IMR-90 (cell line): ENCODE results near the gene RPL31. TPM values are rescaled to one million over a fixed set of nuclear protein-coding genes. Genes with fewer than 3 reads are reported as not detected.

Experiments
- ATAC-seq: fragments of 200-7000 bp; cut with Tn5 transposase; 2 replicates; pipeline ENCODE4 v1.9.1; 2020; ENCODE audit warnings: low read depth, mild to moderate bottlenecking, moderate library complexity
- BruUV-seq: library from RNA; stranded (reverse); fragments of 400-500 nt; replicated peaks from 2 replicates; lab custom pipeline; 2021; lab: Mats Ljungman, UMichigan
- CTCF ChIA-PET: fragments of 300-600 bp; formaldehyde crosslinking; extraction: SDS; loops from one replicate; lab custom pipeline; 2021; ENCODE audit warnings: antibody characterized with exemption; lab: Yijun Ruan, JAX
- POLR2A ChIA-PET: fragments of 300-600 bp; sonication (Branson Sonifier 250); formaldehyde crosslinking; loops from one replicate; lab custom pipeline; 2022; ENCODE audit warnings: antibody characterized with exemption; ENCODE audit not compliant: unreplicated experiment; lab: Charles Lee
- DNase-seq: peaks from one replicate; pipeline ENCODE4 v3.0.0; 2013
- H2AFZ ChIP-seq: replicated peaks from 2 replicates; pipeline ENCODE3; 2013; ENCODE audit warnings: low read length, mild to moderate bottlenecking; ENCODE audit not compliant: poor library complexity
- H2AK5ac ChIP-seq: 2 replicates; pipeline ENCODE4 v1.6.1; 2013; ENCODE audit warnings: low read depth, low read length, inconsistent platforms
- H2AK9ac ChIP-seq: replicated peaks from 2 replicates; pipeline ENCODE3; 2013; ENCODE audit warnings: mild to moderate bottlenecking, low read depth, low read length, moderate library complexity; ENCODE audit not compliant: poor library complexity
- H2BK120ac ChIP-seq: 2 replicates; pipeline ENCODE4 v1.6.1; 2013; ENCODE audit warnings: low read depth, low read length, inconsistent platforms
- H2BK15ac ChIP-seq: 3 replicates; pipeline ENCODE4 v1.6.1; 2013; ENCODE audit warnings: low read depth, low read length, inconsistent platforms
- H2BK20ac ChIP-seq: 2 replicates; pipeline ENCODE4 v1.6.1; 2013; ENCODE audit warnings: low read depth, mild to moderate bottlenecking, inconsistent platforms, low read length, moderate library complexity
- H2BK5ac ChIP-seq: 2 replicates; pipeline ENCODE4 v1.6.1; 2013; ENCODE audit warnings: mild to moderate bottlenecking, low read depth, low read length, inconsistent platforms; ENCODE audit not compliant: poor library complexity, severe bottlenecking
- H3K14ac ChIP-seq: replicated peaks from 2 replicates; pipeline ENCODE4 v1.6.1; 2013; ENCODE audit warnings: low read depth, low read length, inconsistent platforms
- H3K18ac ChIP-seq: 2 replicates; pipeline ENCODE4 v1.6.1; 2013; ENCODE audit warnings: low read depth, low read length, control low read depth
- H3K23ac ChIP-seq: 2 replicates; pipeline ENCODE4 v1.6.1; 2013; ENCODE audit warnings: low read depth, low read length, inconsistent platforms
- H3K27ac ChIP-seq: 2 replicates; pipeline ENCODE4 v1.5.1; 2013; ENCODE audit warnings: mild to moderate bottlenecking, control low read depth, low read length; ENCODE audit not compliant: insufficient read depth
- H3K27me3 ChIP-seq: 2 replicates; pipeline ENCODE4 v1.6.1; 2013; ENCODE audit warnings: low read length; ENCODE audit not compliant: control insufficient read depth, insufficient read depth
- H3K36me3 ChIP-seq: 2 replicates; pipeline ENCODE4 v1.6.1; 2013; ENCODE audit warnings: low read length, mixed read lengths; ENCODE audit not compliant: control insufficient read depth, insufficient read depth
- H3K4ac ChIP-seq: 2 replicates; pipeline ENCODE4 v1.6.1; 2013; ENCODE audit warnings: low read depth, low read length, inconsistent platforms
- H3K4me1 ChIP-seq: 2 replicates; pipeline ENCODE4 v1.6.1; 2013; ENCODE audit warnings: low read length, mixed read lengths; ENCODE audit not compliant: control insufficient read depth, insufficient read depth
- H3K4me2 ChIP-seq: 2 replicates; pipeline ENCODE4 v1.6.1; 2013; ENCODE audit warnings: low read depth, mild to moderate bottlenecking, control low read depth, low read length, moderate library complexity
- H3K4me3 ChIP-seq: 2 replicates; pipeline ENCODE4 v1.5.1; 2013; ENCODE audit warnings: low read depth, mild to moderate bottlenecking, control low read depth, low read length, moderate library complexity; ENCODE audit not compliant: insufficient read depth
- H3K56ac ChIP-seq: 2 replicates; pipeline ENCODE4 v1.6.1; 2013; ENCODE audit warnings: low read length, inconsistent platforms; ENCODE audit not compliant: insufficient read depth; ENCODE audit errors: extremely low read depth
- H3K79me1 ChIP-seq, 2 experiments: 2 replicates each; pipeline ENCODE4 v1.6.1; 2013; ENCODE audit warnings: low read length in 2 of 2, inconsistent platforms in 1 of 2, low read depth in 1 of 2
- H3K9ac ChIP-seq: 2 replicates; pipeline ENCODE4 v1.6.1; 2013; ENCODE audit warnings: low read depth, low read length, control low read depth
- H3K9me1 ChIP-seq: 2 replicates; pipeline ENCODE4 v1.6.1; 2013; ENCODE audit warnings: low read length, inconsistent platforms; ENCODE audit not compliant: insufficient read depth
- H3K9me3 ChIP-seq: 2 replicates; pipeline ENCODE4 v1.6.1; 2013; ENCODE audit warnings: low read length; ENCODE audit not compliant: control insufficient read depth, insufficient read depth
- H4K20me1 ChIP-seq: 2 replicates; pipeline ENCODE4 v1.6.1; 2013; ENCODE audit warnings: low read length, inconsistent platforms; ENCODE audit not compliant: insufficient read depth
- H4K5ac ChIP-seq: 2 replicates; pipeline ENCODE4 v1.6.1; 2013; ENCODE audit warnings: mild to moderate bottlenecking, low read depth, low read length, control low read depth
- H4K8ac ChIP-seq, 2 experiments: 2 replicates each; pipeline ENCODE4 v1.6.1; 2013; ENCODE audit warnings: low read depth in 2 of 2, low read length in 2 of 2, control low read depth in 1 of 2, inconsistent platforms in 1 of 2
- H4K91ac ChIP-seq: 2 replicates; pipeline ENCODE4 v1.6.1; 2013; ENCODE audit warnings: low read depth, low read length, inconsistent platforms; ENCODE audit not compliant: insufficient read depth
- BHLHE40 ChIP-seq: fragments of 150-350 bp; IDR thresholded peaks from 2 replicates; pipeline ENCODE4 v1.6.1; 2016; ENCODE audit warnings: mild to moderate bottlenecking, low read depth, low read length
- CEBPB ChIP-seq: IDR thresholded peaks from 2 replicates; pipeline ENCODE4 v1.6.1; 2012; ENCODE audit warnings: low read depth, low read length, improper control_type of control experiment
- ELK1 ChIP-seq: fragments of 150-350 bp; IDR thresholded peaks from 2 replicates; pipeline ENCODE4 v1.6.1; 2016; ENCODE audit warnings: low read depth, mild to moderate bottlenecking, low read length, moderate library complexity, borderline replicate concordance
- FOS ChIP-seq: fragments of 150-350 bp; IDR thresholded peaks from 2 replicates; pipeline ENCODE4 v1.6.1; 2016; ENCODE audit warnings: low read depth, low read length
- MAFK ChIP-seq: IDR thresholded peaks from 2 replicates; pipeline ENCODE4 v1.6.1; 2012; ENCODE audit warnings: low read depth, low read length, improper control_type of control experiment
- MAZ ChIP-seq: IDR thresholded peaks from 2 replicates; pipeline ENCODE4 v1.6.1; 2012; ENCODE audit warnings: low read depth, mild to moderate bottlenecking, low read length, improper control_type of control experiment, moderate library complexity, borderline replicate concordance
- RAD21 ChIP-seq: IDR thresholded peaks from 2 replicates; pipeline ENCODE4 v1.6.1; 2012; ENCODE audit warnings: low read length, improper control_type of control experiment
- RFX5 ChIP-seq: IDR thresholded peaks from 2 replicates; pipeline ENCODE4 v1.8.0; 2012; ENCODE audit warnings: low read depth, mild to moderate bottlenecking, low read length, moderate library complexity
- SMC3 ChIP-seq: fragments of 150-350 bp; IDR thresholded peaks from 2 replicates; pipeline ENCODE4 v1.6.1; 2016; ENCODE audit warnings: low read depth, mild to moderate bottlenecking, antibody characterized with exemption, low read length, moderate library complexity
- USF2 ChIP-seq: fragments of 150-350 bp; IDR thresholded peaks from 2 replicates; pipeline ENCODE4 v1.6.1; 2017; ENCODE audit warnings: mild to moderate bottlenecking, antibody characterized with exemption, low read length, low read depth
- WGBS, 2 experiments: methylation state at CpG; one replicate each; pipeline versions ENCODE4 v1.1.5 to v1.1.7; 2013; ENCODE audit warnings: missing lambda C conversion rate in 2 of 2; ENCODE audit not compliant: insufficient read length in 1 of 2; ENCODE audit errors: extremely low coverage in 2 of 2; 5-methylcytosine and 5-hydroxymethylcytosine counted together
- dilution Hi-C: fragments of 300-500 bp; cut with HindIII; formaldehyde crosslinking; loops from one replicate; pipeline ENCODE4 v1.14.3; 2018; ENCODE audit warnings: low sequenced_read_pairs; ENCODE audit not compliant: unreplicated experiment
- in situ Hi-C: fragments of 300-500 bp; cut with MboI; formaldehyde crosslinking; loops from 3 replicates; pipeline ENCODE4 v1.14.3; 2019; ENCODE audit warnings: low sequenced_read_pairs, inconsistent platforms, mixed read lengths
- intact Hi-C: fragments of 100-400 bp; cut with micrococcal nuclease; formaldehyde crosslinking; loops from 2 replicates; pipeline ENCODE4 v1.10.0; 2022
- polyA plus RNA-seq, 3 experiments: library from polyadenylated mRNA; depleted of rRNA; stranded (reverse); fragments of >200 nt; gene quantifications; 2 replicates each; pipeline ENCODE4 v1.2.3, GENCODE V29; 2012; ENCODE audit warnings: low replicate concordance in 1 of 3
- total RNA-seq: library from RNA; depleted of rRNA; stranded (reverse); fragments of >200 nt; gene quantifications from 2 replicates; pipeline ENCODE4 v1.2.3, GENCODE V29; 2012
- TF ChIP-seq, protein P1 (sequence below): conservative IDR thresholded peaks from 2 replicates; pipeline ENCODE4 v1.5.1; 2012; ENCODE audit warnings: mild to moderate bottlenecking, low read depth, low read length, improper control_type of control experiment

Gene RPL31
- total and polyA plus RNA-seq, 2 of the 4 experiments (the other 2 are of a cell fraction): 358 to 2,908 TPM

- DNase-seq (peak; percentile 45), ATAC-seq (peak; percentile 51; the same call in 1 of the 2 replicates)
- Histone ChIP-seq H3K9me3 (no peaks in the 10 kb centered on the region), H4K8ac (0 out of 4 replicates have a peak overlapping the region, but pooled peaks of 1 of the 2 experiments have one; percentile 7), H3K79me1 (peaks cover 23 to 57% of the 10 kb centered on the region in 2 experiments), H2BK15ac (no peak overlapping the region), H3K4ac (no peak overlapping the region), H3K23ac (no peak overlapping the region), H3K27me3 (no peaks in the 10 kb centered on the region), H4K20me1 (peaks cover 37% of the 10 kb centered on the region), H3K14ac (no peak overlapping the region), H3K27ac (no peak overlapping the region), H4K91ac (no peak overlapping the region), H3K36me3 (peaks cover 24% of the 10 kb centered on the region), H3K4me2 (no peak overlapping the region), H3K18ac (no peak overlapping the region), H4K5ac (no peak overlapping the region), H3K4me3 (no peak overlapping the region), H3K9me1 (0 out of 2 replicates have a peak, but pooled peaks cover 2% of the 10 kb centered on the region), H3K9ac (no peak overlapping the region), H2AFZ (no peak overlapping the region), H2BK120ac (no peak overlapping the region), H2BK20ac (no peak overlapping the region), H3K56ac (no peak overlapping the region), H2AK5ac (no peak overlapping the region), H2AK9ac (no peak overlapping the region), H3K4me1 (0 out of 2 replicates have a peak, but pooled peaks cover 2% of the 10 kb centered on the region), H2BK5ac (no peak overlapping the region)
- ChIA-PET CTCF (interaction anchor here (0.6 to 2.2 kb wide), 13 partner anchors 15 to 1250 kb away, joined by 3 to 19 read pairs (median 4); no protein-coding TSS in a partner anchor), POLR2A (interaction anchor here (0.6 to 1.6 kb wide), 2 partner anchors 11 to 149 kb away, joined by 4 read pairs; partner anchors contain the start of gene RPL31)
- BruUV-seq: no TSS peak
- dilution Hi-C loops: no loop called here
- intact Hi-C loops: loop anchor here (1.0 to 5.0 kb wide), 3 partner anchors 140 to 240 kb away; partner anchors contain the start of gene CNOT11
- 50% methylated on average over 1 of the region's 5 CpGs; no CpG with 5 or more reads in 1 of the 2 experiments for WGBS, 2 experiments
- TF ChIP-seq RAD21 (peak; percentile 80), RFX5 (no peak), BHLHE40 (no peak), ELK1 (no peak), SMC3 (peak; percentile 78), FOS (no peak), USF2 (no peak), CEBPB (no peak), MAFK (no peak), MAZ (no peak)
- TF ChIP-seq, protein P1, sequence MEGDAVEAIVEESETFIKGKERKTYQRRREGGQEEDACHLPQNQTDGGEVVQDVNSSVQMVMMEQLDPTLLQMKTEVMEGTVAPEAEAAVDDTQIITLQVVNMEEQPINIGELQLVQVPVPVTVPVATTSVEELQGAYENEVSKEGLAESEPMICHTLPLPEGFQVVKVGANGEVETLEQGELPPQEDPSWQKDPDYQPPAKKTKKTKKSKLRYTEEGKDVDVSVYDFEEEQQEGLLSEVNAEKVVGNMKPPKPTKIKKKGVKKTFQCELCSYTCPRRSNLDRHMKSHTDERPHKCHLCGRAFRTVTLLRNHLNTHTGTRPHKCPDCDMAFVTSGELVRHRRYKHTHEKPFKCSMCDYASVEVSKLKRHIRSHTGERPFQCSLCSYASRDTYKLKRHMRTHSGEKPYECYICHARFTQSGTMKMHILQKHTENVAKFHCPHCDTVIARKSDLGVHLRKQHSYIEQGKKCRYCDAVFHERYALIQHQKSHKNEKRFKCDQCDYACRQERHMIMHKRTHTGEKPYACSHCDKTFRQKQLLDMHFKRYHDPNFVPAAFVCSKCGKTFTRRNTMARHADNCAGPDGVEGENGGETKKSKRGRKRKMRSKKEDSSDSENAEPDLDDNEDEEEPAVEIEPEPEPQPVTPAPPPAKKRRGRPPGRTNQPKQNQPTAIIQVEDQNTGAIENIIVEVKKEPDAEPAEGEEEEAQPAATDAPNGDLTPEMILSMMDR: peak; percentile 79
- in situ Hi-C loops: loop anchor here (5.0 kb wide), 1 partner anchor 195 kb away; no protein-coding TSS in a partner anchor
Observed at GRCh38 chr2:101012706-101013181, 10.7 kb downstream of the RPL31 start.
